NCI-H345 treated with DMSO at 0.1 percent for 48 hours (cell line): ENCODE results near the gene POLR1G.
"Not testable (repeated sequence)": the region's sequence is repeated elsewhere in the genome, so short reads cannot be mapped to it uniquely, and the experiment has no call there.

Source experiments
- DNase-seq: peaks from one replicate; lab custom pipeline; 2025; ENCODE audit not compliant: unreplicated experiment; lab: John Stamatoyannopoulos, UW

Gene POLR1G

DNA sequence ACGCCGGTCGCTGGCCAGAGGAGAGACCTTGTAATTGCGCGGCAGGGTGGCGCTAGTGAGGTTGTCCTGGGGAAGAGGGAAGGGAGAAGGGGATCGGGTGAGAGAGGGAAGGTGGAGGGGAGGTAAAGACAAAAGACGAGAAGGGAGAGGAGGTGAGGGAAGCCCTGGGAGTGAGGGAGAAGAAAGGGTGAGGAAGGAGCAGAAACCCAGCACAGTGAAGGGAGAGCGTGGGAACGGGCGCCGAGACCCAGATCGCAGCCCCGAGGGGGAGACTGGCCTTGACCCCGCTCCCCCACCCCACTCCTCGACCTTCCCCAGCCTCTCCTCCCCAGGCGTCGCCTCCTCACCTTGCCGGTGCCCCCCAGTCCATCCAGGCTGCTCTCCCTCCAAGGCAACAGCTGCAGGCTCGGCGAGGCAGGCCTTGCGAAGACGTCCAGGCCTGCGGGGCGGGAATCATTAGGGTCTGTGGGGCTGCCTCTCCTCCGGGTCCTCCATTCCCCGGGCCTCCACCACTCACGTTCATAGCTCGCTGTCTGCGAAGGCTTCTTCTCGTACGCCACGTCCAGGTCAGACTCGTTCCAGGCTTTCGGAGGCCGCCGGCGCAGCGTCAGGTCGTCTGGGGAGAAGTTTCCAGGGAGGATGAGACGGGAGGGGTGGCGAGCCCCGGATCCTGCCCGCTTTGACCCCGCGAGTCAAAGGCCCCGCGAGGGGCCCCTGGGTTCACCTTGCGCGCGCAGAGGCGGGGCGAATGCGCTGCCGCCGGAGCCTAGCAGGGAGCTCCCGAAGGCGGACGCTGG is 10.4 kb upstream of the POLR1G start:
- no peak for DNase-seq

- DNase-seq, result peak; percentile 1
Measured at GRCh38 chr19:45400192-45400591, 6.3 kb upstream of the POLR1G start.

GRCh38 chr19:45401815-45402214 is 4.6 kb upstream of the POLR1G start:
- DNase-seq, result no peak

GRCh38 chr19:45402298-45403061 is 4.0 kb upstream of the POLR1G start:
- no peak for DNase-seq

DNA sequence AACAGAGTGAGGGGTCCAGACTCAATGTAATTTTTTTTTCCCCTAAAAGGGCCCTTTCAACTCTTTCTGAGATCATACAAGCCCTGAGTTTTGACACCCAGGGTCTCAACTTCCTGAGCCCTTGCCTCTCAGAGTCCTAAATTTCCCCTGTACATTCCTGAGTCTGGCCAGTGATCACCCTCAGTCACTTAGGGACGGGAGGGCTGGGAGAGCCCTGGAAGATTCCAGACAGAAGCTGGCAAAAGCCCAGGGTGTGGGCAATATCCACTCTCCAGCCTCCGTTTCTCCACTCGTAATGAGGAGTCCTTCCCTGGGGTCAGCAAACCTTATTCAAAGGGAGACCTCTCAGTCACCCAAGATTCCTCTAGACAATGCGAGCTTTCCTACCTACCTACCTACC is 3.2 kb upstream of the POLR1G start:
- DNase-seq, result no peak

DNA sequence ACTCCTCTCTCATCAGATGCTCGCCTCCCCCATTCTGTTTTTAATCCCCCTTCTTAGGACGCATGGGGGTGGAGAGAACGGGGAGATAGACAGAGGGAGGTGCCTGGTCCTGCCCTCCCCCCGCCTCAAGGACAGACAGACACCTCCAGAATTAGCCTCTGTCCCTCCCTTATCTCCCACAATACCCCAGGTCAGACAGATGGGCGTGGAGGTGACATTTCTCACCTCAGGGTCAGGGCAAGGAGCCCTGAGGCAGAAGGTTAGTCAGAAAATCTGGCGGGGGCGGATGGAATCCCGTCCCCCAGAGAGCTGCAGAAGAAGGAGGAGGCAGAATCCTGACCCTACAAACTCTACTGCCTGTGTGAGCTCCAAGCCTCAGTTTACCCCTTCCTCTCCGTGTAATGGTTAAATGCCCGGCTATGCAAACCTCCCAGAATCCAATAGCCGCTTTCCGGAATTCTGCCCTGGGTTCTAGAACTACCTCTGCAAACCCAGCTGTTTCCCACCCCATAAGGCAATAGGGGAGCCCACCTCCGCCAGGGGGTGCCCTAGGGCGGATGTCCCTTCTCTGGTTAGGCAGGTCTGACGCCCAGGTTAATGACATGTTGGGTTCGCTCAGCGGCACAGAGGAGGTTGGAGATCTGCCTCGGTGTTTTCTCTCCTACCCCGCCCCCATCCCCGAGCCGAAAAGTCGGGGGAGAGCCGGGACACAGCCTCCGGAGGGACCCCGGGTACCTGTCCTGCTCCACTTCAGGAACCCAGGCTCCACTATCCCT is 2.5 kb upstream of the POLR1G start:
- peak; percentile 2 for DNase-seq

- DNase-seq, result peak; percentile 38
Measured at GRCh38 chr19:45404557-45405434, 1.6 kb upstream of the POLR1G start, which contains the start of gene PPP1R13L. TSS of gene PPP1R13L (minus strand) at chr19:45405069. CDS start at chr19:45398318, 6,751 bp downstream.

DNA sequence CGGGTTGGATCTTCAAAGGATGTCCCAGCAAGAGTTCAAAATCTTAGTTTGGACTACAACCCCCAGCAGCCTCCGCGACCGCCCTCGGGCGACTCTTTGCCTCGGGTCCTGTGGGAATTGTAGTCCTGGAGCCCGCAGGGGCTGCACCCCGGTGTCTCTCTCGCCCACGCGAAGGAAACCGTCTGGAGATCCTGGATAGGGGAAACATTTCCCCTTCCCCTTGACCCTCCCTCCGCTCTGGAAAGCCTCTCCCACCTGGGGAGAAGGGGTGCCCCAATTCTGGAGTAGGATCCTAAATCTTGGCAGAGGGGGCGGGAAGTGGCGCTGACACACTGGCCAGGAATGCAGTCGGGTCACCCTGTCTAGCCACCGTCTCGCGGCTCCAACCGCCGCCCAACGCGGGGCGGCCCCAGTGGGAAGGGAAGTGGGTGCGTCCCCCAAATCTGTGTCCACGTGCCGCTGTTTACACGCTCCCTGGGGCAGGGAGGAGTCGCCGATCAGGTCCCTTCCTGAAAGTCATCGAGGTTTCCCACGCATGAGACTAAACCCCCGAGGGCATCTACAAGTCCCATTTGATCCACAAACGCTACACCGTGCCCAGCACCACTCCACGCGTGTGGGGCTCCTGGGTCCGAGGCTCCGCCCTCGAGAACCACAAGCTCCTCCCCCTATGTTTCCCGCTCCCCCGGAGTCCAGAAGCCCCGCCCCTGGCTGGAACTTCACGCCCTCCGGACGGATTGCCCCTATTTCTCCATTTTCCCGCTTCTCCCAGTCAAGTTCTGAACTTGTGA is 814 bp upstream of the POLR1G start:
- peak; percentile 37 for DNase-seq

- DNase-seq, result no peak
Measured at GRCh38 chr19:45407091-45407375, 589 bp downstream of the POLR1G start.

GRCh38 chr19:45407585-45407984 is 1.1 kb downstream of the POLR1G start:
- not testable (repeated sequence) for DNase-seq

GRCh38 chr19:45408121-45408520 is 1.7 kb downstream of the POLR1G start:
- no peak for DNase-seq

- DNase-seq, result no peak
Measured at GRCh38 chr19:45408830-45409556, 2.5 kb downstream of the POLR1G start.

- no peak for DNase-seq
Measured at GRCh38 chr19:45409557-45409920, 3.1 kb downstream of the POLR1G start.

- not testable (repeated sequence) for DNase-seq
Measured at GRCh38 chr19:45410330-45410729, 3.9 kb downstream of the POLR1G start.

DNA sequence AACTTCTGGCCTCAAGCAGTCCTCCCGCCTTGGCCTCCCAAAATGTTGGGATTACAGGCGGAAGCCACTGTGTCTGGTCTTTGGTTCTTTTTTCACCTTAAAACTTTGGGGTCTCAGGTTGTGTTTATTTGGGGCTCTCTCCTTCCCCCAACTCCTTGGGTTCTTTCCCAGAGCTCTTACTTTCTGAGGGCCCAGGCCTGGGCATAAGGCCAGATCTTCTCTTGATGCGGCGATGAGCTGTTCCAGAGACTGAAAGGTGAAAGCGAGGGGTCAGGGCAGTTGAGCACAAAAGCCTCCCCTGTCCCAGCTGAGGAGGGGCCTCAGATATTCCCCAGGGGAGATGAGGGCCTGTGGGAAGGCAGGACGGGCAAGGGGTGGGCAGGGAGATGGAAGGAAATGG is 7.1 kb downstream of the POLR1G start:
- no peak for DNase-seq

DNA sequence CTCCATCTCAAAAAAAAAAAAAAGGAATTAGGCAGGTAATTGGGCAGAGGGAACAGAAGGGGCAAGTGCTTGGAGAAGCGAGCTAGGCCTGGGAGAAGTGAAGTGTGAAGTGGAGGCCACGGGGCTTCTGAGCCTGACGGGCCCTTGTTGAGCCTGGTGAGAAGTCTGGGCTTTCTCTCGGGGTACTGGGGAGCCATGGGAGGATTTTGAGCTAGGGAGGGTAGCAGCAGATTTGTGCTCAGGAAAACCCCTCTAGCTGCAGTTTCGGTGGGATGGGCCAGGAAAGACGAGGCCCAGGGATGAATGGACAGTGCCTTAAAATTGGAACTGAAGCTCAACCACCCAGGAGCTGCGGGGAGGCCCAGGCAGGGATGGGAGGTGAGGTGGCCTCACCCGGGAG is 8.0 kb downstream of the POLR1G start:
- DNase-seq, result no peak

- DNase-seq, result no peak
Measured at GRCh38 chr19:45417151-45417550, 10.7 kb downstream of the POLR1G start.

DNA sequence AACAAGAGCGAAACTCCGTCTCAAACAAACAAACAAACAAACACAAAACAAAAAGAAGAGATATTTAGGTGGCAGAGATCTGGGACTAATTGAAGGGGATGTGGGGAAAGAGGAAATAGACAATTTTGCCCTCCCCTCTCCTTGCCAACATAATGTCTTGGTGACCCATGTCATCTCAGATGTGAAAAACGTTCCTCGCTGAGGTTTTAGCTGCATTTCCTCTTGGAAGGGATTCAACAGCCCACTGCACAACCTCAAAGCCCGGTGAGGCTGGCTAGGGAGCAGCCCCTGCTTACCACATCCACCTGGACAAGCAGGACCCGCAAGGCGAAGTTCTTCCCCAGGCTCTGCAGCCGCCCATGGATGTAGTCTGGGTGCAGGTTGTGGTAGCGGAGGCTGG is 12.4 kb downstream of the POLR1G start:
- DNase-seq, result no peak

DNA sequence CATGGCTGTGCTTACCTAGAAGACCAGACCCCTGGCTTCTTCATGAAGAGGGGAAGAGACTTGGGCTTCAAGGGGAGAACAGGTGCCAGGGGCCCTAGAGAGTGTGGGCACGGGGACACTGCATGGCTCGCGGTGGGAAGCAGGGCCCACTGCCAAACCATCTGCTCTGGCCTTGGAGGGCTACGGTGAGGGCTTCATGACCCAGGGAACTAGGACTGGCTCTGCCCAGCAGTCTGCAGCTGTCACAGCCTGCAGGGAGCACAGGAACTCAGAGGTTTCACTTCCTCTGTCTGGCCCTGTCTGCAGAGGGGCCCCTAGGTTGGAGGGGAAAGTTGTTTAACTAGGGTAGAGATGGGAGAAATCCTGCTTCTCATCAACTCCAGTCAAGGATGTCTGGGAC is 13.0 kb downstream of the POLR1G start:
- DNase-seq, result no peak
